Measurements from ENCODE around the gene NSF.
A peak's percentile ranks its signal among the peaks of the same experiment; 100 is the strongest.
"Not testable (repeated sequence)": the region's sequence is repeated elsewhere in the genome, so short reads cannot be mapped to it uniquely, and the experiment has no call there.

Gene NSF

DNA sequence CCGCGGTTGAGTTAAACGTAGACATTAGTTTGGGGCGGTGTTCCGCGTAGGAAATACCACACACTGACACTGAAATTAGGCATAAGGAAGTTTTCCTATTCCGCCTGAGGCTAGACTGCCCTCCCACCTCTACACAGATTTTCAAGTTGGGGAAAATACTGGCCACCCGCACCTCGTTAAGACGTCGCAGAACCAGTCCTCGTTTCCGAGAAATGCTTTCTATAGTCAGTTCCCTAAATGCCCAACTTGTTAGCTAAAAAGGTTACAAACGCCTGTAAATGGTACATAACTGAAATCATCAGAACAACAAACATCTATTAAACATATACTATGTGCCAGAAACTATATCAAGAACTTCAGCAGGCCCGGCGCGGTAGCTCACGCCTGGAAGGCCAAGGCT, 10.4 kb upstream of the NSF start:
- H3K4me1 ChIP-seq (ENCODE audit: control insufficient read depth, low read length); H3K36me3 ChIP-seq (ENCODE audit: control insufficient read depth, low read length); H3F3A ChIP-seq (ENCODE audit: control insufficient read depth, insufficient read depth); H3K27ac ChIP-seq (ENCODE audit: low read depth, low read length); H3K9me2 ChIP-seq (replicated peaks; ENCODE audit: control insufficient read depth, low read length); H3K4me2 ChIP-seq (ENCODE audit: low read length); H3K9me3 ChIP-seq (ENCODE audit: control insufficient read depth, insufficient read depth, low read length); H4K20me1 ChIP-seq (ENCODE audit: control insufficient read depth, insufficient read depth, low read depth, low read length); H3K27me3 ChIP-seq (ENCODE audit: control insufficient read depth, low read length); H3K79me2 ChIP-seq (ENCODE audit: control insufficient read depth, low read length): not testable (repeated sequence)
- peak overlapping the region; percentile 49 for H3K4me3 ChIP-seq (ENCODE audit: low read length)

DNA sequence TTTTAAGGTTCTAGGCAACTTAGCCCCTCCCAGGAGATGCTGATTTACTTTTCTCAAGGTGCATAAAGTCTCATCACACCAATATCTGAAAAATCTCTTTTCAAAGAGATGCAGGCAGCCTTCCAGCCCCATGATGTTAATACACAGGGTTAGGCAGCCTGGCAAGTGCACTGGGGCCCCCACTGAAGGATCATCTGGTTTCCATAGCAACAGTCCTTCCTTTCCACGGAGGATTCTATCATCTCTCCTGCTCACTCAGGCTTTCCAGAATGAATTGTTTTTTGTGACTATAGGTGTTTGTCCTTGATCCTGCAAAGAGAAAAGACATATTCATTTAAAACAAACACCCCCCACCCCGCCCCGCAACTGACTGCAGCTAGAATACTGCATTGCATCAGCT, 5.0 kb upstream of the NSF start:
- H3K27me3 ChIP-seq (ENCODE audit: control insufficient read depth, low read length); H3K9me2 ChIP-seq (replicated peaks; ENCODE audit: control insufficient read depth, low read length); H3K4me1 ChIP-seq (ENCODE audit: control insufficient read depth, low read length); H3K36me3 ChIP-seq (ENCODE audit: control insufficient read depth, low read length); H3K4me3 ChIP-seq (ENCODE audit: low read length); H3K79me2 ChIP-seq (ENCODE audit: control insufficient read depth, low read length); H3K9me3 ChIP-seq (ENCODE audit: control insufficient read depth, insufficient read depth, low read length); H3K27ac ChIP-seq (ENCODE audit: low read depth, low read length); H4K20me1 ChIP-seq (ENCODE audit: control insufficient read depth, insufficient read depth, low read depth, low read length); H3F3A ChIP-seq (ENCODE audit: control insufficient read depth, insufficient read depth); H3K4me2 ChIP-seq (ENCODE audit: low read length): not testable (repeated sequence)

DNA sequence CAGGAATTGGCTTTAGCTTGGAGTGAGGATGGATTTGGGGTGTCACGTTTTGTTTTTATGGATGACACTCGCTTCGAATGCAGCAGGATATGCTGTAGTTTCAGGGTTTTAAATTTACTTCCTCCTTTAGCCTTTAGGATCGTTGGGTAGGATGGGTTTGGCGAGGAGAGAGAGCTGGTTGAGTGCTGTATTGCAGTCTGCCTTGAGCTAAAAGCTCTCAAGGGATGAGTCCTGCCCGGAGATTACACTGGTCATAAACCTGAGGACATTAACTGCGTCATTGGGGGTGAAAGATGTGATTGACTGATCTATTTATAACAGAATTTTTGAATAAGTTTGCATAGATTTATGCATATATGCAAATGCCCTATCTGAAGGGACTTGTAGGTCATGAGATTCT, 863 bp downstream of the NSF start:
- not testable (repeated sequence) for H3K27ac ChIP-seq (ENCODE audit: low read depth, low read length); H3F3A ChIP-seq (ENCODE audit: control insufficient read depth, insufficient read depth); H3K4me1 ChIP-seq (ENCODE audit: control insufficient read depth, low read length); H3K9me3 ChIP-seq (ENCODE audit: control insufficient read depth, insufficient read depth, low read length); H3K4me2 ChIP-seq (ENCODE audit: low read length); H4K20me1 ChIP-seq (ENCODE audit: control insufficient read depth, insufficient read depth, low read depth, low read length); H3K9me2 ChIP-seq (replicated peaks; ENCODE audit: control insufficient read depth, low read length); H3K27me3 ChIP-seq (ENCODE audit: control insufficient read depth, low read length); H3K36me3 ChIP-seq (ENCODE audit: control insufficient read depth, low read length); H3K4me3 ChIP-seq (ENCODE audit: low read length); H3K79me2 ChIP-seq (ENCODE audit: control insufficient read depth, low read length)

DNA sequence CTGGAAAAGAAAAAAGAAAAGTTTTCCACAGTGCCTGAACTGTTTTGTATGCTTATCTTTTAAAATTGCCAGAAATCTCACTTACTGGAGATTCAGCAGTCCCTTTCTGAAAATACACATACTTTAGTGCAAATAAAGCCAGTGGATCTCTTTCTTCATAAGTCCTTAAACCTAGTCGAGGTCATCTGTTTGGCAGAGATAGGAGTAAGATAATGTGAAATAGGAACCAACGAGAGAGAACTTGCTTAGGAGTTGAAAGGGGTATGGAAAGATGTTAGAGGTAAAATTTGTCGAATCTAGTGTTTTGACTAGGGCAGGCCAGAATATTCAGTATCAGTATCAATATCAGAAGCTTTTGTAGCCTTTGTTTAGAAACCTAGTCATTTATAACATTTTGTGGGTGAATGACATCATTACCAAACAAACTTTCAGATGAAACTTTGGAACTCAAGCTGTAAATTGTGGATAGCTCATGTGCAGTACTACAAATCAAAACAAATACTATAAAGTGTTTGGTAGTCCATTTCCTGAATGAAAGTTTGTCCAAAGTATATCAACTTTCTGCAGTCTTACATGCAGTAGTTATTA, 8.0 kb downstream of the NSF start:
- H3K4me1 ChIP-seq (ENCODE audit: control insufficient read depth, low read length): not testable (repeated sequence)

DNA sequence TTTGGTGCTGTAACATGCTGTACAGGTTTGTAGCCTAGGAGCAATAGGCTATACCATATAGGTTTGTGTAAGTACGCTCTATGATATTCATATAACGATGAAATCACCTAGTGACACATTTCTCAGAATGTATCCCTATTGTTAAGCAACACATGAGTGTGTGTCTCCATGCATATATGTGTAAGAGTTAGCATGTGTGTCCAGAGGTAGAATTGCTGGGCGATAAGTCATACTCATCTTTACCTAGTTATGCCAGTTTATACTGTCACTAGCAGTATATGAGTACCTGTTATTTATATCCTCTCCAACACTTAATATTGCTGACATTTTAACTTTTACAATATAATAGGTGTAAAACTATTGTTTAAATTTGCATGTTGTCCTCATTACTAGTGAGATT, 10.3 kb downstream of the NSF start:
- H3K9me3 ChIP-seq (ENCODE audit: control insufficient read depth, insufficient read depth, low read length); H3K4me2 ChIP-seq (ENCODE audit: low read length); H3K79me2 ChIP-seq (ENCODE audit: control insufficient read depth, low read length); H3K9me2 ChIP-seq (replicated peaks; ENCODE audit: control insufficient read depth, low read length); H4K20me1 ChIP-seq (ENCODE audit: control insufficient read depth, insufficient read depth, low read depth, low read length); H3F3A ChIP-seq (ENCODE audit: control insufficient read depth, insufficient read depth); H3K36me3 ChIP-seq (ENCODE audit: control insufficient read depth, low read length); H3K4me3 ChIP-seq (ENCODE audit: low read length); H3K4me1 ChIP-seq (ENCODE audit: control insufficient read depth, low read length); H3K27ac ChIP-seq (ENCODE audit: low read depth, low read length); H3K27me3 ChIP-seq (ENCODE audit: control insufficient read depth, low read length): not testable (repeated sequence)

More for the DNA sequence above, 8.0 kb downstream of the NSF start:
- H3K79me2 ChIP-seq (ENCODE audit: control insufficient read depth, low read length); H3K4me3 ChIP-seq (ENCODE audit: low read length); H3K27ac ChIP-seq (ENCODE audit: low read depth, low read length); H4K20me1 ChIP-seq (ENCODE audit: control insufficient read depth, insufficient read depth, low read depth, low read length); H3K27me3 ChIP-seq (ENCODE audit: control insufficient read depth, low read length); H3K4me2 ChIP-seq (ENCODE audit: low read length); H3K36me3 ChIP-seq (ENCODE audit: control insufficient read depth, low read length); H3F3A ChIP-seq (ENCODE audit: control insufficient read depth, insufficient read depth); H3K9me2 ChIP-seq (replicated peaks; ENCODE audit: control insufficient read depth, low read length); H3K9me3 ChIP-seq (ENCODE audit: control insufficient read depth, insufficient read depth, low read length): not testable (repeated sequence)

DNA sequence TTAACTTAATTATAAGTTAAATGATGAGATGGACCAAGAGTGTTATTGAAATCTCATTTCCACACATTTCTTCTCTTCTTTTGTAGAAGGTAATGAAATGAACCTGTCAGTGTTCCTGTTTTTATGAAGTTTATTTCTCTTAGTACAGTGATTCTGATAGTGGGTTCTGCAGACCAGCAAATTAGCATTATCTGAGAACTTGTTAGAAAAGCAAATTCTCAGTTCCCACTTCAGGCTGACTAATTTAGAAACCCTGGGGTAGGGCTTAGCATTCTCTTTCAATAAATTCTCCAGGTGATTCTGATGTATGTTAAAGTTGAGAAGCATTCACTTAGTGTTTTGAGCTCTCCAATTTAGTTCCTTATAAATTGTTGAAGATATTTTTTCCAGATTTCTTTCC, 12.7 kb downstream of the NSF start:
- not testable (repeated sequence) for H3K27ac ChIP-seq (ENCODE audit: low read depth, low read length); H3K27me3 ChIP-seq (ENCODE audit: control insufficient read depth, low read length); H3K4me1 ChIP-seq (ENCODE audit: control insufficient read depth, low read length); H3F3A ChIP-seq (ENCODE audit: control insufficient read depth, insufficient read depth); H3K36me3 ChIP-seq (ENCODE audit: control insufficient read depth, low read length); H3K9me2 ChIP-seq (replicated peaks; ENCODE audit: control insufficient read depth, low read length); H3K79me2 ChIP-seq (ENCODE audit: control insufficient read depth, low read length); H4K20me1 ChIP-seq (ENCODE audit: control insufficient read depth, insufficient read depth, low read depth, low read length); H3K4me2 ChIP-seq (ENCODE audit: low read length); H3K9me3 ChIP-seq (ENCODE audit: control insufficient read depth, insufficient read depth, low read length); H3K4me3 ChIP-seq (ENCODE audit: low read length)

DNA sequence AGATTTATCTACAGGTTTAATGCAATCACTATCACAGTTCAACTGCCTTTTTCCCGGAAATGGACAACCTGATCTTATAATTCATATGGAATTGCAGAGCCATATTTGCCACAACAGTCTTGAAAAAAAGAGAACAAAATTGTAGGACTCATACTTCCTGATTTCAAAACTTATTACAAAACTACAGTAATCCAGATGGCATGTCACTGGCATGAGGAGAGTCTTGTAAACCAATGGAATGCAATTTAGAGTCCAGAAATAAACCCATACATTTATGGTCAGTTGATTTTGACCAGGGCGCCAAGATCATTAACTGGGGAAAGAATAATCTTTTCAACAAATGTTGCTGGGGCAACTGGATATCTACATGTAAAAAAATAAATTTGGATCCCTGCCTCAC, 20.8 kb downstream of the NSF start:
- not testable (repeated sequence) for H3K27ac ChIP-seq (ENCODE audit: low read depth, low read length); H3K79me2 ChIP-seq (ENCODE audit: control insufficient read depth, low read length); H3K4me1 ChIP-seq (ENCODE audit: control insufficient read depth, low read length); H4K20me1 ChIP-seq (ENCODE audit: control insufficient read depth, insufficient read depth, low read depth, low read length); H3K9me2 ChIP-seq (replicated peaks; ENCODE audit: control insufficient read depth, low read length); H3K36me3 ChIP-seq (ENCODE audit: control insufficient read depth, low read length); H3K9me3 ChIP-seq (ENCODE audit: control insufficient read depth, insufficient read depth, low read length); H3F3A ChIP-seq (ENCODE audit: control insufficient read depth, insufficient read depth); H3K27me3 ChIP-seq (ENCODE audit: control insufficient read depth, low read length); H3K4me2 ChIP-seq (ENCODE audit: low read length); H3K4me3 ChIP-seq (ENCODE audit: low read length)

DNA sequence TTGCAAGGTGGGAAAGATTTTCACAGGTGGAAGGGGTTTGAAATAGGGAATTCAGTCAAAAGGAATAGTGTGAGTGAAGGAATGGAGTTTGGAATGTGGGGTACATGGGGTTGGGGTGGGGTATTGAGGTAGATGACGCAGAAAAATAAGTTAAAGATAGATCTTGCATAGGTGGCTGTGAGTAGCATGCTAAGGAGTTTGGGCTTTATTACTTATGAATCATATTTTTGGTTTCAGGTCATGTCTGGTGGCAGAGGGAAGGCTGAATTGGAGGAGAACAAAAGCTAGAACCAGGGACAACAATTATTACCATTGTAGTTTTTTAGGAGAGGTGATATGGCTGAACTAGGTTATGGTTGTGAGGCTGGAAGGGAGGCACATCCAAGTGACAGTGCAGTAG, 23.4 kb downstream of the NSF start:
- not testable (repeated sequence) for H3K36me3 ChIP-seq (ENCODE audit: control insufficient read depth, low read length); H4K20me1 ChIP-seq (ENCODE audit: control insufficient read depth, insufficient read depth, low read depth, low read length); H3K4me1 ChIP-seq (ENCODE audit: control insufficient read depth, low read length); H3K9me2 ChIP-seq (replicated peaks; ENCODE audit: control insufficient read depth, low read length); H3K27me3 ChIP-seq (ENCODE audit: control insufficient read depth, low read length); H3K4me2 ChIP-seq (ENCODE audit: low read length); H3K27ac ChIP-seq (ENCODE audit: low read depth, low read length); H3K79me2 ChIP-seq (ENCODE audit: control insufficient read depth, low read length); H3K4me3 ChIP-seq (ENCODE audit: low read length); H3K9me3 ChIP-seq (ENCODE audit: control insufficient read depth, insufficient read depth, low read length); H3F3A ChIP-seq (ENCODE audit: control insufficient read depth, insufficient read depth)
